ENCODE results near the gene CDC42SE2. TPM values are rescaled to one million over a fixed set of nuclear protein-coding genes. Genes with fewer than 3 reads are reported as not detected.
A peak's percentile ranks its signal among the peaks of the same experiment; 100 is the strongest.

The CDC42SE2 gene
- polyA plus RNA-seq, 3 donors: 34.4 to 135 (median 92.6) TPM

GRCh38 chr5:131282235-131282634 lies 18.4 kb downstream of the CDC42SE2 start:
- Histone ChIP-seq H3K4me1 (ENCODE audit: control insufficient read depth in 1 of 2, insufficient read depth in 2 of 2, low read length in 2 of 2) (peaks cover 20 to 46% of the 10 kb centered on the region in 2 donors), H3K9ac (ENCODE audit: insufficient read depth, low read length, poor library complexity, severe bottlenecking) (no peak overlapping the region), H3K79me2 (ENCODE audit: insufficient read depth, low read length) (peaks cover 99% of the 10 kb centered on the region), H3K27ac (ENCODE audit: low read depth in 1 of 2, low read length in 2 of 2) (peak overlapping the region in 1 of 2 donors; percentile 44), H4K20me1 (ENCODE audit: insufficient read depth, low read length) (peaks cover 98% of the 10 kb centered on the region), H3K4me2 (replicated peaks; ENCODE audit: extremely low read depth, low read length, poor library complexity, severe bottlenecking) (peak overlapping the region; percentile 6), H3K27me3 (ENCODE audit: control insufficient read depth in 2 of 2, insufficient read depth in 2 of 2, low read length in 2 of 2) (no peaks in the 10 kb centered on the region), H2AFZ (ENCODE audit: insufficient read depth, low read depth, low read length, poor library complexity, severe bottlenecking) (no peak overlapping the region), H3K36me3 (replicated peaks in 1 of 2; ENCODE audit: control insufficient read depth in 1 of 2, insufficient read depth in 2 of 2, low read length in 2 of 2) (peaks cover 3 to 11% of the 10 kb centered on the region in 2 donors), H3K9me3 (replicated peaks in 1 of 2; ENCODE audit: control insufficient read depth in 1 of 2, insufficient read depth in 1 of 2, low read length in 2 of 2) (no peaks in the 10 kb centered on the region), H3K4me3 (replicated peaks in 1 of 3; ENCODE audit: low read depth in 2 of 3, low read length in 3 of 3) (no peak overlapping the region)
- Mint-ChIP-seq H3K27ac (peak overlapping the region in 5 of 7 donors; percentile 15 to 76 (median 40)), H3K4me3 (no peak overlapping the region), H3K27me3 (ENCODE audit: low read depth in 3 of 3) (peaks cover 0 to 4% (median 0%) of the 10 kb centered on the region in 3 donors), H3K4me1 (peaks cover 58% of the 10 kb centered on the region), H3K36me3 (peaks cover 5 to 9% of the 10 kb centered on the region in 2 donors), H3K9me3 (peaks cover 0 to 3% (median 0%) of the 10 kb centered on the region in 7 donors)
- intact Hi-C loops (cut with micrococcal nuclease): no loop called here
- no CpG with 5 or more reads among the region's 2 CpGs for WGBS (ENCODE audit: insufficient coverage)
- no peak for TF ChIP-seq CTCF (IDR thresholded peaks at IDR 0.05)
- DNase-seq: no peak

- Mint-ChIP-seq H3K4me3 (no peak overlapping the region), H3K4me1 (peaks cover 43% of the 10 kb centered on the region), H3K27ac (peak overlapping the region in 2 of 7 donors; percentile 20 to 63), H3K27me3 (ENCODE audit: low read depth in 3 of 3) (no peaks in the 10 kb centered on the region), H3K36me3 (peaks cover 15 to 22% of the 10 kb centered on the region in 2 donors), H3K9me3 (no peaks in the 10 kb centered on the region)
- peaks cover 12 to 18% of the 10 kb centered on the region in 2 donors for H3K4me1 ChIP-seq (ENCODE audit: control insufficient read depth in 1 of 2, insufficient read depth in 2 of 2, low read length in 2 of 2)
- no peaks in the 10 kb centered on the region for H3K27me3 ChIP-seq (ENCODE audit: control insufficient read depth in 2 of 2, insufficient read depth in 2 of 2, low read length in 2 of 2)
- peaks cover 7 to 36% of the 10 kb centered on the region in 2 donors for H3K36me3 ChIP-seq (replicated peaks in 1 of 2; ENCODE audit: control insufficient read depth in 1 of 2, insufficient read depth in 2 of 2, low read length in 2 of 2)
- H3K27ac ChIP-seq (ENCODE audit: low read depth in 1 of 2, low read length in 2 of 2): peak overlapping the region in 1 of 2 donors; percentile 37
- DNase-seq: no peak
- no CpG with 5 or more reads among the region's 1 CpG for WGBS (ENCODE audit: insufficient coverage)
- intact Hi-C loops (cut with micrococcal nuclease): loop anchor here in 1 of 2 donors (5.0 kb wide), 1 partner anchor 34 kb away; no protein-coding TSS in a partner anchor
- no peak overlapping the region for H3K9ac ChIP-seq (ENCODE audit: insufficient read depth, low read length, poor library complexity, severe bottlenecking)
- TF ChIP-seq CTCF (IDR thresholded peaks at IDR 0.05): no peak
- H3K4me3 ChIP-seq (replicated peaks in 1 of 3; ENCODE audit: low read depth in 2 of 3, low read length in 3 of 3): no peak overlapping the region
- H3K79me2 ChIP-seq (ENCODE audit: insufficient read depth, low read length): peaks cover 100% of the 10 kb centered on the region
- H3K4me2 ChIP-seq (replicated peaks; ENCODE audit: extremely low read depth, low read length, poor library complexity, severe bottlenecking): no peak overlapping the region
- peaks cover 99% of the 10 kb centered on the region for H4K20me1 ChIP-seq (ENCODE audit: insufficient read depth, low read length)
- no peaks in the 10 kb centered on the region for H3K9me3 ChIP-seq (replicated peaks in 1 of 2; ENCODE audit: control insufficient read depth in 1 of 2, insufficient read depth in 1 of 2, low read length in 2 of 2)
- no peak overlapping the region for H2AFZ ChIP-seq (ENCODE audit: insufficient read depth, low read depth, low read length, poor library complexity, severe bottlenecking)
Measured at GRCh38 chr5:131285703-131286399, 22.0 kb downstream of the CDC42SE2 start.
